ENCODE results near the gene CHMP4A. TPM values are rescaled to one million over a fixed set of nuclear protein-coding genes. Genes with fewer than 3 reads are reported as not detected.

The CHMP4A gene
- total and polyA plus RNA-seq, 9 of the 15 experiments (the other 6 are each of a cell fraction or from before 2014, with no cell fraction given) = 28.8 to 104 (median 52.7) TPM

DNA sequence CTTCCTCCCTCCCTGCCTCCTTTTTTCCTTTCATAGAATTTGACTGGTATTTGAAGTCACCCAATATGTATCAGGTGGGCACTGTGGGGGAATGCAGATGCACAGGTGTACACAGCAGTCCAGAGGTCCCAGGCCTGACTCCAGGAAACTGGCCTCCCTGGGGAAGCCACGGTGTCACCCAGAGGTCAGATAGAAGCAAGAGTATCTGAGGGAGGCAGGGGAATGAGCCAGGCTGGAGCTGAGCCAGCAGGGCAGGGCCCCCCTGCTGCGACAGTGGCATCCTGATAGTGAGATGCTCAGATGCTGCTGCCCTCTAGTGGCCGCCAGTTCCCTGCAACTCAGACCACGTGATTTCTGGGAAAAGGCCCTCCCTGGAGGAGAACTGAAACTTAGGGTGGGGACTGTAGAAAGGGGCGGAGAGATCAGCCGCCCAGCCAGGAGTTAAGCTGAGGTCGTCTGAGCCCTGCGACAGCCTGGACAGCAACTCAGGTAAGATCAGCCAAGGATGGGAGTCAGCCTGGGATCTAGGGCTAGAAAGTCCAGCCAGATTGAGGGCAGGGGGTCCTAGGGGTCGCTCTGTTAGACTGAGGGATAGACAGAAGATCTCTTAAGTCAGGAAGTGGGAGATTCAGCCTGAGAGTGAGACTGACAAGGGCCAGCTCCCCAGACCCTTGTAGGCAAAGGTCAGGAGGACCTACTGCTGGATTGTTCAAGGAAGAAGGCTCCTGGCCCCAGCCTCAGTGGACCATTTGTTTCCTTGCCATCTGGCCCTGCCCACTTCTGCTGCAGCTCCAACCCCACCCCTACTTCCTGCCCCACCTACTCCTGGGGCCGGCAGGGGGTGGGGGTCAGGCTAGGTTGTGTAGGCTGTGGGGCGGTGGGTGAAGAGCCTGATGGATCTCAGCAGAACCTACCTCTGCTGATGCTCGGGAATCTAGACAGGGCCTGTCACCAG is 52.2 kb downstream of the CHMP4A start, which contains the start of gene IRF9 (continued):
- peak; percentile 89 for TF ChIP-seq MYC (IDR thresholded peaks at IDR 0.05; ENCODE audit: low read depth, low read length)
- TF ChIP-seq MYC (CRISPR knock-in tag; IDR thresholded peaks at IDR 0.05; ENCODE audit: borderline replicate concordance, low read depth) = no peak
- TF ChIP-seq ZNF511 (CRISPR knock-in tag; IDR thresholded peaks at IDR 0.05) = no peak
- peak; percentile 72; the same call in 1 of the 2 replicates for TF ChIP-seq KAT7 (CRISPR knock-in tag; IDR thresholded peaks at IDR 0.05; ENCODE audit: borderline replicate concordance)
- no peak for TF ChIP-seq RBM39 (optimal IDR thresholded peaks at IDR 0.05; ENCODE audit: low read depth, low read length)
- TF ChIP-seq ZNF639 (CRISPR knock-in tag; conservative IDR thresholded peaks at IDR 0.05 in 1 of 2, IDR thresholded peaks at IDR 0.05 in 1 of 2) = no peak
- 0 out of 2 replicates have a peak, but pooled peaks have one; percentile 22 for TF ChIP-seq KLF6 (CRISPR knock-in tag; IDR thresholded peaks at IDR 0.05; ENCODE audit: borderline replicate concordance)
- no peak for TF ChIP-seq XRCC4 (IDR thresholded peaks at IDR 0.05; ENCODE audit: extremely low read depth, insufficient read depth, insufficient read length)
- no peak for TF ChIP-seq KLF13 (tag; IDR thresholded peaks at IDR 0.05; ENCODE audit: borderline replicate concordance, low read depth)
- TF ChIP-seq FOXM1 (IDR thresholded peaks at IDR 0.05; ENCODE audit: low read depth) = no peak
- no peak for TF ChIP-seq FOXM1 (CRISPR knock-in tag; IDR thresholded peaks at IDR 0.05; ENCODE audit: low read depth)
- TF ChIP-seq RBM25 (IDR thresholded peaks at IDR 0.05; ENCODE audit: low read depth, low read length, severe bottlenecking) = no peak
- no peak for TF ChIP-seq FOXP1 (CRISPR knock-in tag; IDR thresholded peaks at IDR 0.05)
- no peak for TF ChIP-seq TGIF2 (CRISPR knock-in tag; IDR thresholded peaks at IDR 0.05)
- TF ChIP-seq RAD51 (IDR thresholded peaks at IDR 0.05; ENCODE audit: borderline replicate concordance, low read depth) = peak; percentile 95
- TF ChIP-seq POLR2AphosphoS2 (IDR thresholded peaks at IDR 0.05; ENCODE audit: low read length) = peak; percentile 85
- peak in 1 of 2 experiments; percentile 25; a peak in 1 of 4 replicates for TF ChIP-seq NRF1 (conservative IDR thresholded peaks at IDR 0.05 in 1 of 2, IDR thresholded peaks at IDR 0.05 in 1 of 2)
- no peak for TF ChIP-seq ZNF41 (CRISPR knock-in tag; conservative IDR thresholded peaks at IDR 0.05)
- no peak for TF ChIP-seq NFXL1 (CRISPR knock-in tag; IDR thresholded peaks at IDR 0.05)
- TF ChIP-seq DNMT1 (IDR thresholded peaks at IDR 0.05) = no peak
- peak; percentile 97 for TF ChIP-seq TOE1 (IDR thresholded peaks at IDR 0.05; ENCODE audit: borderline replicate concordance)
- no peak for TF ChIP-seq TOE1 (CRISPR knock-in tag; IDR thresholded peaks at IDR 0.05; ENCODE audit: borderline replicate concordance, low read depth)
- no peak for TF ChIP-seq ZNF3 (CRISPR knock-in tag; IDR thresholded peaks at IDR 0.05)
- TF ChIP-seq MAFF (IDR thresholded peaks at IDR 0.05; ENCODE audit: low read length) = no peak
- TF ChIP-seq ZFX (CRISPR knock-in tag; IDR thresholded peaks at IDR 0.05) = no peak
- TF ChIP-seq MCM5 (IDR thresholded peaks at IDR 0.05; ENCODE audit: low read depth) = no peak
- no peak for TF ChIP-seq STAG1 (CRISPR knock-in tag; IDR thresholded peaks at IDR 0.05; ENCODE audit: borderline replicate concordance)
- TF ChIP-seq ARID1B (IDR thresholded peaks at IDR 0.05) = peak; percentile 57
- no peak for TF ChIP-seq TAF7 (tag; IDR thresholded peaks at IDR 0.05)

All from K562 (cell line).